22Rv1 (cell line): ENCODE data around the gene CYP4A11.

ENCODE experiments used
- CTCF ChIP-seq: fragments of 450-650 bp; IDR thresholded peaks from 2 replicates; pipeline ENCODE4 v1.5.1; 2017; ENCODE audit warnings: mild to moderate bottlenecking
- ZFX ChIP-seq: fragments of 450-650 bp; IDR thresholded peaks from 2 replicates; pipeline ENCODE4 v1.6.1; 2017; ENCODE audit warnings: antibody characterized with exemption, borderline replicate concordance

GRCh38 chr1:46900401-46900800, 40.9 kb downstream of the CYP4A11 start:
- TF ChIP-seq CTCF (no peak), ZFX (no peak)
